ENCODE data around the gene ARHGAP28. TPM values are rescaled to one million over a fixed set of nuclear protein-coding genes. Genes with fewer than 3 reads are reported as not detected.

The ARHGAP28 gene
- total RNA-seq, 1 experiment from 2014 or later = 0.99 TPM

DNA sequence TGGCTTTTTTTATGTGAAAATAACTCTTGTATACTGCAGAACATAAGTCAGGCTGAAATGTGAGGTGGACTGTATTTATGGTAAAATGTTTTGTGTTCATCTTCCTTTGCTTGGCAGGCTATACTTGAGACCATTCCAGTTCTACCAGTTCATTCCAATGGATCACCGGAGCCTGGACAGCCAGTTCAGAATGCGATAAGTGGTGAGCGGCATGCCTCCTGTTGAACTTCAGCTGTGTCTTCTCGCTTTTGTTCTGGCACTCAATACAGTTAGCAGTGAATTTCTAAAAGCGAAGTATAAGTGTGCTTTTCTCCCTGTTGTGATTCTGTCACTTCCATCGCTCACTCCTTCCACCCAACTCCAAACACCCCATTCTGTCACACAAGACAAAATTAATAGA is 138.5 kb downstream of the ARHGAP28 start:
- no peak for DNase-seq
- Histone ChIP-seq H3K27me3 (no peaks in the 10 kb centered on the region), H3K9me3 (no peaks in the 10 kb centered on the region), H3K36me3 (no peaks in the 10 kb centered on the region), H3K4me3 (no peak overlapping the region)

- Histone ChIP-seq H3K27me3 (no peaks in the 10 kb centered on the region), H3K36me3 (no peaks in the 10 kb centered on the region), H3K9me3 (no peaks in the 10 kb centered on the region), H3K4me3 (no peak overlapping the region)
- no peak for DNase-seq
Observed at GRCh38 chr18:6871566-6871965, 142.1 kb downstream of the ARHGAP28 start.

DNA sequence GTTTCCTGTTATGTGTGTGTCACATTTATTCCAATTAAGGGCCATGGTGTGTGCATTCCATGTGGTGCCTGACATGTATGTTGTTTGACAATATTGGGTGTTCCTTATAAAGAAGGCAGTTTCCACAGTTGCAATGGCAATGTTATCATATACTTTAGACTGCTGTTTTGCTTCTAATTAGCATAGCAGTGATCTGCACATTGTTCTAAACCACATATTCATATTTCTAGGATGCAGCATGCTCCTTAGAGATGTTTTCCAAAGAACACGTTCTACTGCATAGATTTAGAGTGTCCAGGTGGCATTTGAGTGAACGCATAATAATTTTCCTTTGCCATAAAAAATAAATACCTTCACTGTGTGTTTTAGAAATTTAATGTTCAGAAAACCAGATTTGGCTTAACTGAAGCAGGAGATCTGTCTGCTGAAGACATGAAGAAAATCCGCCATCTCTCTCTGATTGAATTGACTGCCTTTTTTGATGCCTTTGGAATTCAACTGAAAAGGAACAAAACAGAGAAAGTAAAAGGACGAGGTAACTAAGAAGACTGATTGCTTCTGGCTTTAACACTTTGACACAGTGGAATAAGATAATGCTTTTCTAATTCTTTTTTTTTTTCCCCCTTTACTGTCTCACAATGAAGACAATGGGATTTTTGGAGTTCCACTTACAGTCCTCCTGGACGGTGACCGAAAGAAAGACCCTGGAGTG is 143.7 kb downstream of the ARHGAP28 start:
- DNase-seq = no peak
- no peaks in the 10 kb centered on the region for H3K9me3 ChIP-seq
- H3K27me3 ChIP-seq = no peaks in the 10 kb centered on the region
- no peaks in the 10 kb centered on the region for H3K36me3 ChIP-seq
- H3K4me3 ChIP-seq = no peak overlapping the region

DNA sequence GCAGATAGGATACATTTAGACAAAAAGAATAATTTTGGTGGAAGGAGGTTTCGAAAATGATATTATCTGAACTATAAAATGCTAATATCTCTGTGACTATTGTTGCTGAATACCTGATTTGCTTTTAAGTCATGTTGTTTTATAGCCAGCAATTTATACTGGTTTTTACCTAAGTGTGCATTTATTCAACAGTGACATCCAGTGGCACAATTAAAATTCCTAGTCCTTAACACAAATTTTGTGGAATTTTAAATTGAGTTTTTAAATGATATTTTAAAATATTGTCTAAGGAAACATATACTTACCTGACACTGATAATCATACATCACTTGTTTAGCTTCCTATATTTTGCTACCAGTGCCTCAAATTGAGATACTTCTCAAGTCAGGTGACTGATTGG is 144.8 kb downstream of the ARHGAP28 start:
- DNase-seq = no peak
- no peaks in the 10 kb centered on the region for H3K27me3 ChIP-seq
- H3K9me3 ChIP-seq = no peaks in the 10 kb centered on the region
- no peak overlapping the region for H3K4me3 ChIP-seq
- H3K36me3 ChIP-seq = no peaks in the 10 kb centered on the region

- Histone ChIP-seq H3K9me3 (no peaks in the 10 kb centered on the region), H3K36me3 (no peaks in the 10 kb centered on the region), H3K27me3 (no peaks in the 10 kb centered on the region), H3K4me3 (no peak overlapping the region)
- no peak for DNase-seq
Observed at GRCh38 chr18:6875749-6876148, 146.2 kb downstream of the ARHGAP28 start.

GRCh38 chr18:6876641-6877041 is 147.1 kb downstream of the ARHGAP28 start:
- no peaks in the 10 kb centered on the region for H3K36me3 ChIP-seq
- H3K4me3 ChIP-seq = no peak overlapping the region
- no peak for DNase-seq
- no peaks in the 10 kb centered on the region for H3K9me3 ChIP-seq
- H3K27me3 ChIP-seq = no peaks in the 10 kb centered on the region

- Histone ChIP-seq H3K27me3 (no peaks in the 10 kb centered on the region), H3K4me3 (no peak overlapping the region), H3K36me3 (no peaks in the 10 kb centered on the region), H3K9me3 (no peaks in the 10 kb centered on the region)
- no peak for DNase-seq
Observed at GRCh38 chr18:6877288-6877687, 147.8 kb downstream of the ARHGAP28 start.

GRCh38 chr18:6878556-6879297 is 149.2 kb downstream of the ARHGAP28 start:
- Histone ChIP-seq H3K4me3 (no peak overlapping the region), H3K9me3 (no peaks in the 10 kb centered on the region), H3K36me3 (no peaks in the 10 kb centered on the region), H3K27me3 (no peaks in the 10 kb centered on the region)
- DNase-seq = no peak

DNA sequence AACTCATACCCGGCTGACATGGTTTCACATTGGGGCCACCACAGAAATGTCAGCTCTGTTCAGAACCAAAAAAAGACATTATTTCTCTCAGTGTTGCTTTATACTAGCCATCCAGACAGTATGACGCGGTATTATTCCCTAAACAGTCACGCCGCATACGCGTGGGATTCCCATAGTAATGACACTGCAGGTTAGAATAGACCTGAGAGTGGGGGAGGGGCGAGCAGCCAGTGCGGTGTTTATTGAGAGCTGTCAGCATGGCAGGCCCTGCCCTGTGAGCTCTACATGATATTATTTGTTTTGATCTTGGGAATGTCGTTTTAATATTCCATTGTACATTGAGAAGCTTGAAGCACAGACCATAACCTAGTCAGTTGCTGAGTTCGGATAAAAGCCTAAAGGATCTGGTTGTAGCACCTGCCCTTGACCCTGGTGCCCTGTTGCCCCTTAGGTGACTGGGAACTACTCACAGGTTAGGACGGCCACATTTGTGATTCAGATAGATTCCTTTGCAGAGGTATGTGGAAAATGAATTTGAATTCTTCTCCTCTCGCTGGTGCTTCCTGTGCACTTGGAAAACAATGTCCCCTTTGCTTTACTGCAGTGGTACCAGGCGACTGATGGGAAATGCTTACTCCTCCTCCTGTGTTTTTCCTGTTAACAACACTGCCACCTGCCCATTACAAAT is 150.1 kb downstream of the ARHGAP28 start:
- no peak for DNase-seq
- Histone ChIP-seq H3K4me3 (no peak overlapping the region), H3K27me3 (no peaks in the 10 kb centered on the region), H3K36me3 (no peaks in the 10 kb centered on the region), H3K9me3 (no peaks in the 10 kb centered on the region)

DNA sequence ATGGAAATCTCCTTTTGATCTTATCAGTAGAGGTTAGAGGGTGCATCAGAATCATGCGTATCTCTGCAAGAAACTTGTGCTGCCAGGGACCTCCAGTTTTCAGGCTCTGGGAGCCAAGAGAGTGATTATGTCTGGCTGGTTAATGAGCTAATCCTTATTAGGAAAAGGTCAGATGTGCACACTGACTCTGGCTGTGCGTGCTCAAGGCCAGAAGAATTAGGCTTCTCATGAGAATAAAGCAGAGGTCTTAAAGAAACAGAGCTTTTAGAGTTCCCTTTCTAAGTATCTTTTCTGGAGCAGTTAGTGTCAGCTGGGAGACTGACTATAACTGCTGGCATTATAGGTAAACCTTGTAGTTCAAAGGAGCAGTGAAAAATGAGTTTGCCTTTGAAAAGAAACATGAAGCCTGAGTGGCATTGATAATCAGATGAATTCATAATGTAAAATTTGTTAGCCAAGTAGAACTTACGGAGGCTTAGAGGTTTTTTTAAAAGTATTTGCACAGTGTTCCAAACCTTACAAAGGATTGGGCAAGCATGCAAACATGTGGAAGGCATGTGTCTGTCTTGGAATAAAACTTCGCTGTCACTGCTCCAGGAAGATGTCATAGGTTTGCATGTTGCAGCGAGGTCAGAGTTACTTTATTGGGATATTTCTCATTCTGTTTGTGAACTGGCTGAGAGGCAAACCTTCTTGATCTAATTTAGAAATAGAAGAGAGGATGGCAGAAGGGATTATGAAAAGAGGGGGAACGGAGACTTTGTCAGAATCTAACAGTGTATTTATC is 151.7 kb downstream of the ARHGAP28 start:
- DNase-seq = no peak
- Histone ChIP-seq H3K27me3 (no peaks in the 10 kb centered on the region), H3K36me3 (no peaks in the 10 kb centered on the region), H3K9me3 (no peaks in the 10 kb centered on the region), H3K4me3 (no peak overlapping the region)

DNA sequence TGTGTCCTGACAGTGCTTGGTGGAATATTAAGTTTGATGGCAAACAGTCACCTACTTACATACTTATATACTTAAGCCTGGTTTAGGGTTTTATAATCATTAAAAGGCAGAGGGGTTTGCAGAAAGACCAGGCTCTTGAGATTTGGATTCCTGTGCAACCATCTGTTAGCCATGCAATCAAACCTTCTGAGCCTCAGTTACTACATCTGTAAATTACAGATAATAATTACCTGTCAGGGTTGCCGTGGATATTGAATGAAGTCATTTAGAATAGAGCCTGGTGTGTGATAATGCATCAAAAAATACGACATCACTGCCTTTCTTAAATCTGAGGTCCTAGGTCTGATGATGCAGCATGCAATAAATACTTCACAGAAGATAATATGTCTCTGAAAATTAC is 152.9 kb downstream of the ARHGAP28 start:
- no peak for DNase-seq
- Histone ChIP-seq H3K4me3 (no peak overlapping the region), H3K27me3 (no peaks in the 10 kb centered on the region), H3K36me3 (no peaks in the 10 kb centered on the region), H3K9me3 (no peaks in the 10 kb centered on the region)

DNA sequence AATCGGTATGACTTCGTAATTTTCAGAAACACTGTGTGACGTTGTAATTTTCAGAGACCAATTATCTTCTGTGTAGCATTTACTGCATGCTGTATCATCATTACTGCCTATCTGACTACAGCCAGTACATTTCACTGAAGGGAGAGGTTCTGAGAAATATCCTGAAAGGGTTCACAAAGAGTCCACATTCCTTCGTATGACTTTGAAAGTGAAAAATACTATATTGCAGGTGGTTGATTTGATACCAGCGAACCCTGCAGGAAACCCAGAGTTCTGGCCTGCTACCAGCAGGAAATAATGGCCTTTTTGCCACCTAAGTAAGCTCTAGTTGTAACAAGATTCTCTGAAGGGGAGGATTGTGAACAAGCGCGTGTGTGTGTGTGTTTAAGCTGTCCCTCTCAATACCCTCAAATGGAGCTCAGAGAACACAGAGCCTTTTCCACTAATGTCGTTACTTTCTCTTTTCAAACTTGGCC is 155.5 kb downstream of the ARHGAP28 start:
- H3K36me3 ChIP-seq = no peaks in the 10 kb centered on the region
- H3K4me3 ChIP-seq = no peak overlapping the region
- H3K27me3 ChIP-seq = no peaks in the 10 kb centered on the region
- no peaks in the 10 kb centered on the region for H3K9me3 ChIP-seq
- no peak for DNase-seq

GRCh38 chr18:6885992-6886796 is 156.7 kb downstream of the ARHGAP28 start:
- no peaks in the 10 kb centered on the region for H3K27me3 ChIP-seq
- peak; percentile 9 for DNase-seq
- H3K9me3 ChIP-seq = no peaks in the 10 kb centered on the region
- no peak overlapping the region for H3K4me3 ChIP-seq
- no peaks in the 10 kb centered on the region for H3K36me3 ChIP-seq

DNA sequence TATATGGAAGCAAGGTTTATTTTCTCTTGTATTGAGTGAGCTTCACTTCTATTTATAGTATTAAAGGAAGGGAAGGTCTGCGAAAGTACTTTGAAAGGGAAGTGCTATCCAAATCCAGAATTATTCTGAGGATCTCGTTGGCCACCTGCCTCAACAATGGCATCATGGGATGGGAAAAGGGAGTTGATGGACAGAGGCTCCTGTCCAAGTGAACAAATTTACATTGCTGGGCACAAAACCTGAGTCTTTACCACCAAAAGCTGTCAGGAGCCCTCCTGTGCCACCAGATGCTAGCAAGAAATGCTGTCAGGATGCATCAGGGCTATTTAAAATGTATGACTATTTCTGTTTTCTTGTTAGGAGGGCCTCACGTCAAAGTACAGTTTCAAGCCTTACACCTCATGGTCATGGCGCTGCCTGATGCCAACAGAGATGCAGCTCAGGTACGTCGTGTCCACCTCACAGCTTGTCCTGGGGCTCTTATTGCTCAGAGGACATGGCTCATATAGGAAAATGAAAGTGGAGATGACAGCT is 157.3 kb downstream of the ARHGAP28 start:
- DNase-seq = no peak
- no peaks in the 10 kb centered on the region for H3K9me3 ChIP-seq
- no peaks in the 10 kb centered on the region for H3K27me3 ChIP-seq
- H3K36me3 ChIP-seq = no peaks in the 10 kb centered on the region
- H3K4me3 ChIP-seq = no peak overlapping the region

- Histone ChIP-seq H3K4me3 (no peak overlapping the region), H3K27me3 (no peaks in the 10 kb centered on the region), H3K9me3 (no peaks in the 10 kb centered on the region), H3K36me3 (no peaks in the 10 kb centered on the region)
- DNase-seq = no peak
Observed at GRCh38 chr18:6891788-6892187, 162.3 kb downstream of the ARHGAP28 start.

All from MG63 (cell line).